Stimulated activated CD8-positive, alpha-beta memory T cell treated with anti-CD3 and anti-CD28 coated beads, Interleukin-12 subunit alpha, Interleukin-12 subunit beta, amount 100 ng/mL, for 4 hours (primary cell): ENCODE measurements around the gene MAP3K12.
"Not testable (repeated sequence)": the region's sequence is repeated elsewhere in the genome, so short reads cannot be mapped to it uniquely, and the experiment has no call there.

Source experiments
- DNase-seq: peaks from one replicate; pipeline ENCODE4 v3.0.0-alpha.2; 2020; ENCODE audit warnings: low read depth

MAP3K12 gene, protein sequence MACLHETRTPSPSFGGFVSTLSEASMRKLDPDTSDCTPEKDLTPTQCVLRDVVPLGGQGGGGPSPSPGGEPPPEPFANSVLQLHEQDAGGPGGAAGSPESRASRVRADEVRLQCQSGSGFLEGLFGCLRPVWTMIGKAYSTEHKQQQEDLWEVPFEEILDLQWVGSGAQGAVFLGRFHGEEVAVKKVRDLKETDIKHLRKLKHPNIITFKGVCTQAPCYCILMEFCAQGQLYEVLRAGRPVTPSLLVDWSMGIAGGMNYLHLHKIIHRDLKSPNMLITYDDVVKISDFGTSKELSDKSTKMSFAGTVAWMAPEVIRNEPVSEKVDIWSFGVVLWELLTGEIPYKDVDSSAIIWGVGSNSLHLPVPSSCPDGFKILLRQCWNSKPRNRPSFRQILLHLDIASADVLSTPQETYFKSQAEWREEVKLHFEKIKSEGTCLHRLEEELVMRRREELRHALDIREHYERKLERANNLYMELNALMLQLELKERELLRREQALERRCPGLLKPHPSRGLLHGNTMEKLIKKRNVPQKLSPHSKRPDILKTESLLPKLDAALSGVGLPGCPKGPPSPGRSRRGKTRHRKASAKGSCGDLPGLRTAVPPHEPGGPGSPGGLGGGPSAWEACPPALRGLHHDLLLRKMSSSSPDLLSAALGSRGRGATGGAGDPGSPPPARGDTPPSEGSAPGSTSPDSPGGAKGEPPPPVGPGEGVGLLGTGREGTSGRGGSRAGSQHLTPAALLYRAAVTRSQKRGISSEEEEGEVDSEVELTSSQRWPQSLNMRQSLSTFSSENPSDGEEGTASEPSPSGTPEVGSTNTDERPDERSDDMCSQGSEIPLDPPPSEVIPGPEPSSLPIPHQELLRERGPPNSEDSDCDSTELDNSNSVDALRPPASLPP

GRCh38 chr12:53499266-53500141 is at the start of gene MAP3K12:
TSS of gene MAP3K12 (minus strand) at chr12:53499458. CDS start at chr12:53487391, 12,067 bp downstream.
- DNase-seq = peak; percentile 35

DNA sequence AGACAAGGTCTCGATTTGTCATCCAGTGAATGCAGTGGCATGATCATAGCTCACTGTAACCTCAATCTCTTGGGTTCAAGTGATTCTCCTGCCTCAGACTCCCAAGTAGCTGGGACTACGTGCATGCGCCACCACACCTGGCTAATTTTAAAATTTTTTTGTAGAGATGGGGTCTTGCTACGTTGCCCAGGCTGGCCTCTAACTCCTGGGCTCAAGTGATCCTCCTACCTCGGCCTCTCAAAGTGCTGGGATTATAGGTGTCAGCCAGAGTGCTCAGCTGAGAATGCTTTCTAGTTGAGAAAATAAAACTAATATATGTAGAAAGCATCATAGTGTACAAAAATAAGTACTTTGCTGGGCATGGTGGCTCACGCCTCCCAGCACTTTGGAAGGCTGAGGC is 49.1 kb upstream of the MAP3K12 start:
- DNase-seq = not testable (repeated sequence)

DNA sequence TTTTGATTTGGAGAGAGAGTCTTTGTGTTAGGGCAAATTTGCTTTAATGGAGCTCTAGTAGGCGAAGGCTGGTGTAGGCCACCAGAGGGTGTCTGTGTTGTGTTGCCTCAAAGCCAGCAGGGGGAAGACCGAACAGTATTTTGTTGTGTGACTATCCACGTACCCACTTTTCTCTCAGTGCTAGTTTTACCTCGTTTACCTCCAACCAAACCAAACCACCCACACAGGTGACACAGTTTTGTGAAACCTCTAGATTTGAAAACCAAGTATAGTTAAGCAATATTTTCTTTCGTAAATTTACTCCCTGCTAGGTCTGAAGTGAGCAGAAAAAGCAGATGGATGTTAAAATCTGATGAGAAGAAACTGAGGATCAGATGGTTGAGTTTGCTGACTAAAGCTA is 44.3 kb upstream of the MAP3K12 start:
- peak; percentile 1 for DNase-seq

GRCh38 chr12:53539526-53539925 is 40.3 kb upstream of the MAP3K12 start:
- no peak for DNase-seq

DNA sequence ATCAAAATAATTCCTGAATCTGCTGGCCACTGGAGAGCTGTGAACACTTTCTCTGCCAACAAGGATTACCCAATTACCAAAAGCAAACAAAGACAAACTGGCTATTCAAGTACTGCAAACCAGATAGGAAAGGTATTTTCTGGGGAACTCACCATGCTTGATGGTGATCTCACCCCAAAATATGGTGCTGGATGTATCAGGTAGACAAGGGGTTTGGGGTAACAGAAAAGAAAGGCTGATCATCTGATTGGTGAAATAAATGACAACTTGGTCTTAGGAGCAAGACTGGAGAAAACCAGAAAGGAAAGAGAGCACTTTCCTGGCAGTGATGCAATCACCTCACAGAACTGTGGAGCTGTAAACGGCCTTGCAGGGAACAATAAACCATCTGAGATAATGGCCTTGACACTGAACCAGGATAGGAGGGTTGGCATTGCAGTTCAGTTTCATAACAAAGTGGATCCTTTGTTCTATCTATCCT is 39.0 kb upstream of the MAP3K12 start:
- no peak for DNase-seq

- DNase-seq = no peak
Observed at GRCh38 chr12:53536962-53537361, 37.7 kb upstream of the MAP3K12 start.

- no peak for DNase-seq
Observed at GRCh38 chr12:53533471-53533870, 34.2 kb upstream of the MAP3K12 start.

GRCh38 chr12:53532524-53533445 is 33.5 kb upstream of the MAP3K12 start:
- DNase-seq = no peak

- DNase-seq = no peak
Observed at GRCh38 chr12:53532021-53532420, 32.8 kb upstream of the MAP3K12 start.

GRCh38 chr12:53530920-53531319 is 31.7 kb upstream of the MAP3K12 start:
- no peak for DNase-seq

- DNase-seq = no peak
Observed at GRCh38 chr12:53530061-53530460, 30.8 kb upstream of the MAP3K12 start.

DNA sequence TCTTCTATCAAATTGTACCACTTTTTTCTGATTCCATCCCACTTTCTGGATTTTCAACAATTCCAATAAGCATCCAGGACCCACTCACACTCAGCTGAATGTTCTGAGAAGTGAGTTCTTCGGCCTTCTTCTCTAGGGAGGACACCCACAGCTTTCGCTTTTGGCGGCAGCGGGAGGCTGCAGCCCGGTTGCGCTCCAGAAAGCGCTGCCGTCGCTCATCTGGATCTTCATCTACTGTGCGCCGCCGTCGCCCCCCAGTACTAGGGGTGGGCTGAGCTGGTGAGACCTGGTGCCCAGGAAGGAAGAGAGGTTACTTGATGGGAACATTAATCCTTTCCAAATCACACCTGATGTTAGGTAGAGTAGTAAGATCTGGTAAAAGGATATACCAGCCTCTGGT is 25.2 kb upstream of the MAP3K12 start:
- no peak for DNase-seq

DNA sequence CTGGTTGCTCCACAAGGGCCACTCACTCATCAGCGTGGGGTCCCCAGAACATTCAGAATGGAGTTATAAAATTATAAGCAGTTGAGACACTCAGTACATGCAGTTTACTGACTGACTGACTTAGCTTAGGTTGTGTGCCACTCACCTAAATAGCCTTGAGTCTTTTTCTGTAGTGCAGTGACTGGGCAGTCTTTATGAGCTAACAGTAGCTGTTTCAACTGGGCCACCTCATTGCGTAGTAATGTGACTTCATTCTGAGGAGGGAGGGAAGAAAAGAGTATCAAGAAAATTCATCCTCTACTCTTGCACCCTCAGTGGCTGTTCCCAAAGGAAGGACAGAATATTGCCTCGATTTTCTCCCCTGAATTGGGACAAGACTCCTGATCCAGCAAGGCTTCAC is 23.9 kb upstream of the MAP3K12 start:
- no peak for DNase-seq

DNA sequence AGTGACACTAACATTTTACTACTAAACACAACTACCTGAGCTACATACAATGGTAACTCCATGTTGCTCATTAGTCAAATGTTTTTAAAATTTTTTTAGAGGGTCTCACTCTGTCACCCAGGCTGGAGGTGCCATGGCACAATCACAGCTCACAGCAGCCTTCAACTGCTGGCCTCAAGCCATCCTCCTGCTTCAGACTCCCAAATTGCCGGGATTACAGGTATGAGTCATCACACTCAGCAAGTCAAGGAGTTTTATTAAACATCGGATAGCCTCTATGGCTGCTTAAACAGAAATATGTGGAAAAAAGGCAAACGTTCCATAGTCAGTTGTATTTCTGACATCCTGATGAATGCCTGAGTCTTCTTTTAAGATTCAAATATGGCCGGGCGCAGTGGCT is 19.1 kb upstream of the MAP3K12 start:
- no peak for DNase-seq

DNA sequence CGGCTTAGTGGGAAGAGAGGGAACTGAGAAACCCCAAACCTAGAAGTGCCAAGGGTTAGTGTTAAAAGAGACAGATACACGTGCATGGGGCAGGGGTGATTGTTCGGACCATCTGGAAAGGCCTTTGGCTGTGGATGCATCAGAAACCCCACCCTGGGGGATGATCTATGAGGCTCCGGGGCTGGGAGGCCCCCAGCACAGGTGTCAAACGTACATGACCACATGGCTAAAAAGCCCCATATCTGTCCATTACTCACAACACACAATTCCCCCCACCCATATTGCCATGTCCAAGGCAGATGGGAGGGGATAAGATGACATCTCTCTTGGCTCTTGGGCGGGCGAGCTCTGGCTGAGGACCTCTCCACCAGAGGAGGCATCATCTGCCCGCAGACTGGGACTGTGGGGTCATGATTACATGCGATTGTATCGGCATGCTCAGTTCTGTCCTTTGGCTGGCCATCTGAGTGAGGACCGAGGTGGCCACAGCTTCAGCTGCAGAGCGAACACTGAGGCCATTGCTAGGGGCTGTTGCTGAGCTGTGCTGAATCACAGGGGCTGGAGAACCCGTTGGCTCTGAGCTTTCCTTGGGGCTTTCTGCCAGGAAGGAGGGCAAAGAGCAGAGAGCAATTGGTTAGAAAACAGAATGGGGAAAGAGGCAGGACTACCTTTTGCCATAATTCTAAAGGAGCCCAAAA is 17.6 kb upstream of the MAP3K12 start:
- no peak for DNase-seq

GRCh38 chr12:53515291-53515680 is 16.0 kb upstream of the MAP3K12 start:
- no peak for DNase-seq

DNA sequence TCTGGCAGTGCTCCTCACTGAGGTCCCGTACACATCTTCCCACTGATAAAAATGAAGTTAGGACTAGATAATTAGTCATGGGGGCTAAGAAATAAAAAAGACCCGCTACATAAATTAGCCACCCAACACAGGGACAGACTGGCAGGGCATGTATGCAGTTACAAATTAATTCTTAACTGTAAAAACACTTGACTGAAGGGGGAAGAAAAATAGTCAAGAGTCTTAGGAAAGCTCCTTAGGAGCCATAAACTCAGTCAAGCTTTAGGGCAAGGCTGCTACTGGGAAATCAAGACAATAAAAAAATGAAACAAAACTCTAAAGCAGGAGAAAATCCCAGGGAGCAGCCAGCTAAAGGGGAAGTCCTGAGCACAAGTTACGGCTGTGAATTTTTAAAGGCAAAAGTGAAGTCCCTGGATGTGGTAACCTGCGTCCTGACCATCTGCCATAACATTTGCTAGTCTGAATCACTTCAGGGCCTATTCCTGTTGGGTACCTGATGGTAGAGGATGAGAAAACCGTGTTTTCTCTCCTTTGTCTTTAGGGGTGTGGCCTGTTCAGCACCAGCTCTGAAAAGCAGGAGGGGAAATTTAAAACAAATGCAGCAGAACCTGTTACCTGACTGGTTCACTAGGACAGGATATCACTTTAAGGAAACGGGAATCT is 15.5 kb upstream of the MAP3K12 start:
- no peak for DNase-seq

DNA sequence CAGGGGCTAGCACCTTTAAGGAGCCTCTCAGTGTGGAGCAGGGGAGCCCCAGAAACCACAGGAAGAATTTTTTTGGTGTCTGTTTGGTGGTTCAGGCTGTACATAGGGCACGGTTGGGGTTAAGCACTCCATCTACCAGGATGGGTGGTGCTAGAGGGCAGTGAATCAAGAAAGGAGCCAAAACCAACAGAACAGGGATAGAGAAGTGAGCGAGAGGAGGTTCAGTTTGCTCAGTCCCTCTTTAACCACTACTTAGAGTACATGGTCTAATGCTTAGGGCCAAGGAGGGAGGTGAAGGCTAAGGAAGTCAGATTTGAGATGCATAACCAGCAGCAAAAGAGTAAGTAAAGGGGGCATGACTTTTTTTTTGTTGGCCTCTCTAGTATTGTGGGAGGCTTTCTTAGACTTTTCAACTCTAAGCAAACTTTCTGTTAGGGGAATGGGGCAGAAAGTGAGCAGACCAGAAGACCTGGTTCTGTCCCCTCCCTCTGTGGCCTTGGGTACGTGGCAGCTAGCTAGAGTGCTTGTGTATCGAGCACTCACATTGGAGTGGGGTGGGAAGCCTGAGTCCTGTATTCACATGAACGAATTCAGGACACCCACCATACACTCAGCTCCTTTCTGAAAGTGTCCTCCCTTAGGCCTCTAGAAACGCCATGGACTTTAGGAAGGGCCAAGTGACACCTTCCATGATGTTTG is 14.6 kb upstream of the MAP3K12 start:
- no peak for DNase-seq

DNA sequence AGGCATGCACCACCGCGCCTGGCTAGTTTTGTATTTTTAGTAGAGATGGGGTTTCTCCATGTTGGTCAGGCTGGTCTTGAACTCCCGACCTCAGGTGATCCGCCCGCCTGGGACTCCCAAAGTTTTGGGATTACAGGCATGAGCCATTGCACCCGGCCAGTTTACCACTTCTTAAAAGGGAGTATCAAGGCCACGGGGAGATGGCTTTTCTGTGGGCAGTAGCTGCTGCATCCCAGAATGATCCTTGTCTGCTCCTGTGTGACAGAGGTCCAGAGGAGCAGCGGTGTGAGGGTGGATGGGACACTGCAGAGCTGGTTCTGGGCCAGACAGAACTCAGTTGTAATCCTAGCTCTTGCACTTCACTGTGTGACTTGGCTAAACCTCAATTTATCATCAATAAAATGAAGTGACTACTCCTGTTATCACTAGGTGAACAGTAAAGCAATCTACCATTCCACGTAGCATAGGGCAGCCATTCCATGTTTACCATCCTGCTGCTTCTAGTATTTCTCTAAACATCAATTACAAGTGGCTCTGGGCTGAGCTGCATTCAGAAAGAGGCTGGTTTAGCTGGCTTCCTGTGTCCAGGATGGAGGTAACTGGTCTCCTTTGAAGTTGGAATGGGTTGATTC is 11.0 kb upstream of the MAP3K12 start:
- no peak for DNase-seq
